Right kidney (tissue), 9 donors: Measurements from ENCODE around the gene TGOLN2.
A peak's percentile ranks its signal among the peaks of the same experiment; 100 is the strongest.
"Not testable (repeated sequence)": the region's sequence is repeated elsewhere in the genome, so short reads cannot be mapped to it uniquely, and the experiment has no call there.

ENCODE experiments used
- DNase-seq: peaks from one replicate; pipeline ENCODE4 v3.0.0-alpha.2; 2016
- long read RNA-seq, 8 donors: transcript quantifications; one replicate each; lab custom pipeline, GENCODE V29; 2026

TGOLN2 gene
- long read RNA-seq, donor 1, full-length matches to known transcripts = 7 of 55 reads
- long read RNA-seq, donor 1, partial matches to known transcripts = 48 of 55 reads
- long read RNA-seq, donor 1, other reads (novel, unspliced or antisense) = 0 of 55 reads
- long read RNA-seq, donor 2, full-length matches to known transcripts = 2 of 35 reads
- long read RNA-seq, donor 2, partial matches to known transcripts = 33 of 35 reads
- long read RNA-seq, donor 2, other reads (novel, unspliced or antisense) = 0 of 35 reads
- long read RNA-seq, donor 3, full-length matches to known transcripts = 8 of 34 reads
- long read RNA-seq, donor 3, partial matches to known transcripts = 26 of 34 reads
- long read RNA-seq, donor 3, other reads (novel, unspliced or antisense) = 0 of 34 reads
- long read RNA-seq, donor 4, full-length matches to known transcripts = 12 of 96 reads
- long read RNA-seq, donor 4, partial matches to known transcripts = 84 of 96 reads
- long read RNA-seq, donor 4, other reads (novel, unspliced or antisense) = 0 of 96 reads
- long read RNA-seq, donor 5, full-length matches to known transcripts = 8 of 41 reads
- long read RNA-seq, donor 5, partial matches to known transcripts = 33 of 41 reads
- long read RNA-seq, donor 5, other reads (novel, unspliced or antisense) = 0 of 41 reads
- long read RNA-seq, donor 6, full-length matches to known transcripts = 4 of 44 reads
- long read RNA-seq, donor 6, partial matches to known transcripts = 40 of 44 reads
- long read RNA-seq, donor 6, other reads (novel, unspliced or antisense) = 0 of 44 reads
- long read RNA-seq, donor 7, full-length matches to known transcripts = 19 of 87 reads
- long read RNA-seq, donor 7, partial matches to known transcripts = 68 of 87 reads
- long read RNA-seq, donor 7, other reads (novel, unspliced or antisense) = 0 of 87 reads
- long read RNA-seq, donor 8, full-length matches to known transcripts = 9 of 60 reads
- long read RNA-seq, donor 8, partial matches to known transcripts = 51 of 60 reads
- long read RNA-seq, donor 8, other reads (novel, unspliced or antisense) = 0 of 60 reads

- peak; percentile 98 for DNase-seq
These were observed at the start of gene TGOLN2 for GRCh38 chr2:85327822-85328617. Gene TGOLN2, minus strand, starts transcription at chr2:85327989. Its CDS starts 27 bp downstream, at chr2:85327962.

GRCh38 chr2:85377083-85377482, 49.3 kb upstream of the TGOLN2 start:
- DNase-seq = no peak

DNA sequence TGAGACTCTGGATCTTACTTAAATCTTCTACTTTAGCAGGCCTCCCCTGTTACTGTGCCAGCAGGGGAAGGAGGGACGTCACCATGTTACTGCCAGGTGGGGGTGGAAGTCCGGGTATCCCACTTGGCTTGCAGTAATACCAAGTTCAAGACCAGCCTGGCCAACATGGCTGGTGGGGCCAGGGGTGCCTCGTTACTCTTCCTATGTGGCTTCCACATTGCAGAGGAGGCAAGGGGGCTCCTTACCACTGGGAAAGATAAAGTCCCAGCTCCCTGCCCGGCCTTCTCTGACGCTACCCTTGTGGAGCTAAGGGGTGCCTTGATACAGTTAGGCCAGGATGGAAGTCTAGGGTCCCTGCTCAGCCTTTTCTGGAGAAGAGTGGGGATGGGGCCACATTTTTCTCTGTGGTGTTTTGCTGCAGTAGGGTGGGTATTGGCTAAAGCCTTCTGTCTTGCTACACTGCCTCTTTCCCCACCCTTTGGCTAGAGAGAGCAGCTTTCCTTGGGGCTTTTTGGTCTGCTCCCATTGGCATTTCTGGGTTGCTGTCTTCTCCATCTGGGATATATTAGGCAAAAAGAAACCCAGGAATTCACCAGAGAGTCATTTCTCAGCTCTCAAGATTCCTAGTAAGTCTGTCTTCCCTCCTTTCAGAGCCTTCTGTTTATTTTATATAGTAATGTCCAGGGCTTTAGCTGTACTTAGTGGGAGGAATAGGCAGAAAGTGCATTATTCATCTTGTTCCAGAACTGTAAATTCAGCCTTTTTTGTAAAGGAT, 48.7 kb upstream of the TGOLN2 start:
- DNase-seq = no peak

GRCh38 chr2:85371045-85371444, 43.3 kb upstream of the TGOLN2 start:
- DNase-seq = no peak

DNA sequence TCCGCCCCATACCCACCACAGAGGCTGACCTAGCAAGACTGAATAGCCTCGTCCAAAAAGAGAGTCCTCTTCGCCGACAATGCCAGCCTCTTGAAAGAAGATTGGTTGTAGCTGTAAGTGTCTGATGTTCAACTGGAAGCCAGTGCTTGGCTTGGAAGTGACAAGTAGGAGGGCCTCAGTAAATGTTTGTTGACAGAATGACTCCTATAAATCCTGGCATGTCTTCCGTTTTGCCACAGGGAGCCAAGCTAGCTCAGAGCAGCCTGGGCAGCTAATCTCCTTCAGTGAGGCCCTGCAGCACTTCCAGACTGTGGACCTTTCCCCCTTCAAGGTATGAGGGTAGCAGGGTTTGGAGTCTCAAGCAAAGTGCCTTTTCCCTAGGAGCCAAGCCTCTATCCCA, 41.7 kb upstream of the TGOLN2 start:
- DNase-seq = no peak

DNA sequence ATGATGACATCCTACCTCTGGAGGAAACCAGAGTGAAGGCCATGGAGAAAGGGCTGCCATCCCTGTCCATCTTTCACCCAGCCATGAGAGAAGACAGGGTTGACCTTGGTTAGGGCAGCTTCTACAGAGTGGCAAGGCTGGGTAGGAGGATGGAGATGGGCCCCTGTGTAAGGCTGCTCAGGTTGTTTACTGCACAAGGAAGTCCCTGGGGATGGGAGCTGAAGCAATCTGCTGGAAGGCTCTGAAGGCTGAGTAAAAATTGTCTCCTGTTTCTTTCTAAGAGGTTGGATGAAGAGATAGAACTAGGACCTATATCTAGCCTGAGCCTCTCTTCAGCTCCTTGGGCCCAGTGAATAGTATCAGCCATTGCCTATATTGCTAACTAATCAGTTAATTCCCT, 41.1 kb upstream of the TGOLN2 start:
- no peak for DNase-seq

DNA sequence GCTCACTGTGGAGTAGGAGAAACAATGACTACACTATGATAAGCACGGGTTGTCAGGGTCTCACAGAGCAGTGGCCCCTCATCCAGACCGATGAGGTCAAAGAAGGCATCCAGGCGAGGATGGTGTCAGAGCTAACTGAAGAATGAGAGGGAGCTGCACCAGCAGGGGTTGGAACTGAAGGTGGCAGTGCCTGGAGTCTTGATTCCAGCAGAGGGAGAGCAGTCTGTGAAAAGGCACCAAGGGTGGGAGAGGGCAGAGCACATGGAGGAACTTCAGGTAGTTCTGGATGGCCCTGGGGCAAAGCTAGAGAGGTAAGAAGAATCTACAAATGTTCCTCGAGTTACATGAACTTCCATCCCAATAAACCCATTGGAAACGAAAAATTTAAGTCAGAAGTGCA, 39.4 kb upstream of the TGOLN2 start:
- no peak for DNase-seq

DNA sequence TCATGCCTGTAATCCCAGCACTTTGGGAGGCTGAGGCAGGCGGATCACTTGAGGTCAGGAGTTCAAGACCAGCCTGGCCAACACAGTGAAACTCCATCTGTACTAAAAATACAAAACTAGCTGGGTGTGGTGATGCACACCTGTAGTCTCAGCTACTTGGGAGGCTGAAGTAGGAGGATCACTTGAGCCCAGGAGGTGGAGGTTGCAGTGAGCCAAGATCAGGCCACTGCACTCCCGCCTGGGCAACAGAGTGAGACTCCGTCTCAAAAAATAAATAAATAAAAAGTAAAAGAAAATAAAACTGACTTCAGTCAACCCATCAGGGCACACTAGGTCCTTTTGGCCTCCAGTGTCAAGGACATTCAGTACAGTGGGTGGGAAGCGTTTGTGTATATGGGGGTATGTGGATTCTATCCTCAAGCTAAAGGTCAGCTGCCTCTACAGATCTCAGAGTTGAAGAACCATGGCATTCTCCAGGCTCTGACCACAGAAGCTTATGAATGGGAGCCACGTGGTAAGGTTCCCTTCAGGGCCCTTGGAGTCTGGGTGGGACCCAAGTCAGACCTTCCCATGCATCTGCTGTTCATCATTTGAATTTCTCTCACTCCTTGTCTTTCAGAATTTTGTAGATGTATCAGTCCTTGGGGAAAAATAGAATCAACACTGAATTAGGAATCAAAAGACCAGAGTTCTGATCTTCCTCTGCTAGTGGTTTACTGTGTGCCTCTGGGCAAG, 35.0 kb upstream of the TGOLN2 start:
- DNase-seq = not testable (repeated sequence)

- no peak for DNase-seq
These were observed 29.9 kb upstream of the TGOLN2 start for GRCh38 chr2:85357736-85358135.

DNA sequence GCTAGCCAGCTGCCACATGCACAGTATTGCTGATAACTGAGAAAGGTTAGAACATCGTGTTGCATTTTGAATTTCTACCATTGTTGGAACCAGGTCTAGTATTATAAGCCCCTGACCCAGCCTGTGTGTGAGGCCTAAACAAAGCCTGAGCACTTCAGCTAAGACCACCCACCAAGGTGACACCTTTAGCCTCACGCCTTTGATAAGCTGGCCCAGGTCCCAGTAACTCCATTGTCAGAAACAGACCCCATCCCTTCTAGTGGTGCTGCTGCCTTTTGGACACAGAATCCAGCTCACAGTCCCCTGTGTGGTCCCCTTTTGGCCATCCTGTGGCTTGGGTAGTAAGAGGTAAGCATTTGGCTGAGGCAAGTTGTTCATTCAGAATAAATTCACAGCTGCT, 28.4 kb upstream of the TGOLN2 start:
- no peak for DNase-seq

DNA sequence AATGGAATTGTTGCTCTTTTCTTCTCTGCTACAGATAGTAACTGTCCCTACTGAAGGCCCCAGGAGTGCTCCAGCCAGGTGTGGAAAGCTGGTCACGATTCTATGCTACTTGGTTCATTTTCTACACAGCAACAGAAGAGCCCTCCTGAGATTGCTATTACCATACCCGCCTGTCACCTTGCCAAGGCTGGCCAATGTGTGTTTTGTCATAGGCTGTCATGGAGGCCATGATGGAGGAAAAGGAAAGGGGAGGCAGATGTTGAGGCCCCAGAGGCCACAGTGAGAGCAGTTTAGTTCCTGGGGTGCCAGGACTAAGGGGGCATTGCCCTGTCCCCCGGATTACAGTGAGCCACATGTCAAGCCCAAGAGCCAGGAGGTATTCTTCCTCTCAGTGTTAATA, 27.7 kb upstream of the TGOLN2 start:
- DNase-seq = no peak

DNA sequence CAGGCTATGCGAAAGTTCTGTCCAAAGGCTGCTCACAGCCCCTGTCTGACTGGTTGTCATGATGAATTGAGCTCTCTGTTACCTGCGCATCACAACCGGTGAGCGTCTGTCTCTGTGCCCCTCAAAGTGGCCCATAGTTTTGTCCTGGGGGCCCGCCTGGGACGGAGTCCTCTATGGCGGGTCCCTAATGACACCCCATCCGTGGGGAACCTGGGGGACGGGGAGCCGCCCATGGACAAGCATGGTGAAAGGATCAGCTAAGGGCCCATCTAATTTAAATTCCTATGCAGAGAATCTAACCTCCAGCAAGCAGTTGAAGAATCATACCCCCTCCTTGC, 27.3 kb upstream of the TGOLN2 start:
- DNase-seq = no peak

DNA sequence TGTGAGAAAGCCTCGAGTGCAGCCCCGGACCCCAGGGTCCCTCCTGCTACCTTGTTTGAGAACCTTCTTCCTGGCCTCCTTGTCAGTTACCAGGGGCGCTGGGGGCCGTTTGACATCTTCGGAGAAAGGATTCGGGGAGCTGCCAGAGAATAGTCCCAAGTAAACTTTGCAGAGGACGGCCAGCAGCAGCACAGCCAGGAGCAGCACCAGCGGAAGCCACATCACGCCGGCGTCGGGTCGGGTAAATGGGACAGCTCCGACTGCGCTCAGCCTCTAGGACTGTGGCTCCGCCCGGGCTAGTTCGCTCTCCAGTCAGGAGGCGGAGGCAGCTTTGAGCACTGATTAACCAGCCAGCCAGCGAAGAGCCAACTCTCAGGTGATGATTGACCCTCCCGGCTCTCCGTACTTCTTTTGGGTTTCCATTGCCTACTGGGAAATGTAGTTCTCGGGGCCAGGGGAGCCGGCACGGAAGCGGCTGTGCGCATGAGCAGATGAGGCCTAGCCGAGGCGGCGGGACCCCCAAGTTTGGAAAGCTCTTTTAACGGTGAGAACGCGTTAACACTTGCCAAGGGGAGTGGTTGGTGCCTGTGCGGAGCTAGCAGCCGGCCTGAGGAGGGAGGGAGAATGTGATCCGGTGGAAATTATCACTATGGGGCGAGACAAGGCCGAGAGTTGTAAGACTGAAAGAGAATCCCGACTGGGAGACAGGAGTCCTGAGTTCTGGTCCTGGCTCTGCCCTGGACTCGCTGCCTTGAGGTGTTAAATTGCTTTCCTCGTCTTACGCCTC, 26.7 kb upstream of the TGOLN2 start, which contains the start of the genes ELMOD3 and RETSAT:
ELMOD3 (plus strand) TSS at position 484 of the 787 bp plus-strand sequence. CDS start 2,430 bp downstream, outside the sequence.
RETSAT (minus strand) TSS at position 243 of the 787 bp plus-strand sequence; CDS start at position 222, 21 bp downstream.
- peak; percentile 89 for DNase-seq

- DNase-seq = no peak
These were observed 26.1 kb upstream of the TGOLN2 start for GRCh38 chr2:85353876-85354285.

DNA sequence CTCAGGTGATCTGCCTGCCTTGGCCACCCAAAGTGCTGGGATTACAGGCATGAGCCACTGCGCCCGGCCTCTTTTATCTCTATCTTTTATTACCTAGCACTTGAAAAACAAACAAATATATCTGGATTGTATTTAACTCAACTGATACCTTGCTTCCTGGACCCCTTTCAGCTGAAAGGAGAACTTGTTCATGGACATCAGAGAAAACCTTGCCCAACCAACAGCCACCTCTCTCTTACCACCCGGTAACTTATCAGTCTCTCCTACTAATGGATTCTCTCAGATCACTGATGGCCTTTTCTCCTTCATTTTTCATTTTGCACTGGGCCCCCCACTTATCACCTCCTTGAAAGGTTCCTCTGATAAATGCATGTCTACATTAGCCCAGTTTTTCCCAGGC, 19.8 kb upstream of the TGOLN2 start:
- no peak for DNase-seq

GRCh38 chr2:85344356-85344954, 16.7 kb upstream of the TGOLN2 start:
- DNase-seq = no peak

DNA sequence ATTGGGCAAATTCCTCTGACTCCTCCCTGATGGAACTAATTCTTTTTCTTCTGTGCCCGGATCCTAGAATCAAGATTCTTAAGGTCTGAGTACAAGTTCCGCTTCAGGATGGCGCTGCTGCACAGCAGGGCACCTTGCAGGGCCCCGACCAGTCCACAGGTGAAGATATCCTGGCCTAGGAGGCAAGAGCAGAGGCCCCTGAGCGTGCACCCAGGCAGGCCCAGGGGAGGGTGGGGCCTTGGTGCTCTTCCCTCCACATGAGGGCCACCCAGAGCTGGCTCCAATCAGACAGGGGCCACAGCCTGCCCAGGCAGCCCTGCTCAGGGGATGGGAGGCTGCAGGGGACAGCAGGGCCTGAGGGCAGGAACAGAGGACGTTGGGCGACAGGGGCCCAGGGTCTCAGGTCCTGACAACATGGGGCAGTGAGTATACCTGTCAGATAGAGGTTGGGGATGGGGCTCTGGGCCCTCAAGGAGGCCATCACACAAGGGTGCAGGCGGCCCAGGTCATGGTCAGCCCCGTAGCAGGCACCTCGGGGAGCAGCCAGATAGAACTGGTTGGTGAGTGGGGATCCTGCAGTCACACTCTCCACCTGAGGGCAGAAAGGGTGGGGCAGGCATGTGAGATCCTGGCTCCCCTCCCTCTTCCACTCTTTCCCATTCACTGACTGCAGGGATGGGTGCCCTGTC, 15.6 kb upstream of the TGOLN2 start:
- DNase-seq = not testable (repeated sequence)

DNA sequence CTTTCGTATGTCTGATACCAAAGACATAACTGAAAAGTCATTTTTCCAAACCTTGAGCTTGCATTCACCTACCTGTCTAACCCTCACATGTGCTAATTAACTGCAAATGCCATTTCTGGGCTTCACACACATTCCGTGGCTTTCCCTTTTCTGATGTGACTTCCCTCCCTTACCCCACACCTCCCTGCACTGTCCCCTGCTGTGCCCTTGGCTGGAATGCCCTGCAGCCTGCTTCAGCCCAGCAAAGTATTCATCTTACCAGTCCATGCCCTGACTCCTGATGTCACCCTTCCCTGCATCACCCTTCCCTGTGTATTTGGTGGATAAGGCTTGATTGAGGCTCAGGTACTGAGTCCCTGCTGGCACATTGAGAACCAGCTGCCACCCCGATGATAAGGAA, 14.4 kb upstream of the TGOLN2 start:
- no peak for DNase-seq
